Activated CD8-positive, alpha-beta T cell treated with anti-CD3 and anti-CD28 coated beads for 36 hours (primary cell): ENCODE results near the gene ZNF148. TPM values are rescaled to one million over a fixed set of nuclear protein-coding genes. Genes with fewer than 3 reads are reported as not detected.
A peak's percentile ranks its signal among the peaks of the same experiment; 100 is the strongest.

ENCODE experiments used
- ATAC-seq: fragments of 200-7000 bp; cut with Tn5 transposase; one replicate; pipeline ENCODE4 v1.10.0; 2021; ENCODE audit warnings: mild to moderate bottlenecking, moderate library complexity
- CTCF ChIA-PET: fragments of 350-600 bp; sonication (Branson Sonifier 250); formaldehyde crosslinking; loops from one replicate; lab custom pipeline; 2021; ENCODE audit warnings: antibody characterized with exemption; lab: Charles Lee
- POLR2A ChIA-PET: fragments of 350-600 bp; sonication (Branson Sonifier 250); formaldehyde crosslinking; loops from one replicate; lab custom pipeline; 2021; ENCODE audit warnings: antibody characterized with exemption; lab: Charles Lee
- DNase-seq: peaks from one replicate; pipeline ENCODE4 v3.0.0-alpha.2; 2020
- H3K27ac Mint-ChIP-seq: one replicate; pipeline ENCODE4 v1.8.0; 2021; ENCODE audit warnings: mild to moderate bottlenecking, mixed read lengths
- H3K27me3 Mint-ChIP-seq: one replicate; pipeline ENCODE4 v1.8.0; 2021; ENCODE audit warnings: mixed read lengths
- H3K36me3 Mint-ChIP-seq: one replicate; pipeline ENCODE4 v1.8.0; 2021; ENCODE audit warnings: low read depth, mixed read lengths
- H3K4me1 Mint-ChIP-seq: one replicate; pipeline ENCODE4 v1.8.0; 2021; ENCODE audit warnings: low read depth, mixed read lengths
- H3K4me3 Mint-ChIP-seq: one replicate; pipeline ENCODE4 v1.8.0; 2021; ENCODE audit warnings: mild to moderate bottlenecking, moderate library complexity, mixed read lengths
- H3K9me3 Mint-ChIP-seq: one replicate; pipeline ENCODE4 v1.8.0; 2021; ENCODE audit warnings: mixed read lengths
- CTCF ChIP-seq: fragments of 200-600 bp; IDR thresholded peaks from one replicate; pipeline ENCODE4 v1.8.0; 2022; ENCODE audit warnings: antibody characterized with exemption, mild to moderate bottlenecking
- intact Hi-C: fragments of 100-400 bp; cut with micrococcal nuclease; formaldehyde crosslinking; loops from one replicate; pipeline ENCODE4 v1.10.0; 2022
- total RNA-seq, 2 experiments: library from RNA; stranded (reverse); gene quantifications; one replicate each; pipeline ENCODE4 v1.2.3, GENCODE V29; 2021

ZNF148 gene
- total RNA-seq, 2 experiments from 2014 or later: 36.3 to 36.9 TPM

DNA sequence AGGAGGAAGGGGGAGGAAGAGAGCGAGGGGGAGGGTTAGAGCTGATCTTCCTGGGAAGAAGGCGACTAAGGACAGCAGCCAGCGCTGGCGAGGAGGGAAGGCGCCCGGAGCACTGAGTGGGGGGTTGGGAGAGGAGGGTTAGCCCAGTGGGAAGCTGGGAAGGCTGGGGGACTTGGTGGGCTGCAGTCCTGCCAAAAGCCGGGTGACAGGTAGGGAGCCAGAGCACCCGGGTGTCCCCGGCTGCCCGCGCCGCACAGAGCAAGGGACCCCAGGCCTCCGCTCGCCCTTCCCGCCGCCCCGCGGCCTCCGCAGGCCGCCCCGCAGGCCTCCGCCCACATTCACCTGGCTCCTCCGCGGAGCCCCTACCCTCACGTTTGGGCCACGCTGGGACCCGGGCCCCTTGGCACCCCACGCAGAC lies 163.0 kb downstream of the ZNF148 start:
- ATAC-seq: peak; percentile 7
- CTCF ChIA-PET: interaction anchor here (1.0 kb wide), 1 partner anchor 10 kb away, joined by 4 read pairs; no protein-coding TSS in a partner anchor
- no peaks in the 10 kb centered on the region for H3K9me3 Mint-ChIP-seq

DNA sequence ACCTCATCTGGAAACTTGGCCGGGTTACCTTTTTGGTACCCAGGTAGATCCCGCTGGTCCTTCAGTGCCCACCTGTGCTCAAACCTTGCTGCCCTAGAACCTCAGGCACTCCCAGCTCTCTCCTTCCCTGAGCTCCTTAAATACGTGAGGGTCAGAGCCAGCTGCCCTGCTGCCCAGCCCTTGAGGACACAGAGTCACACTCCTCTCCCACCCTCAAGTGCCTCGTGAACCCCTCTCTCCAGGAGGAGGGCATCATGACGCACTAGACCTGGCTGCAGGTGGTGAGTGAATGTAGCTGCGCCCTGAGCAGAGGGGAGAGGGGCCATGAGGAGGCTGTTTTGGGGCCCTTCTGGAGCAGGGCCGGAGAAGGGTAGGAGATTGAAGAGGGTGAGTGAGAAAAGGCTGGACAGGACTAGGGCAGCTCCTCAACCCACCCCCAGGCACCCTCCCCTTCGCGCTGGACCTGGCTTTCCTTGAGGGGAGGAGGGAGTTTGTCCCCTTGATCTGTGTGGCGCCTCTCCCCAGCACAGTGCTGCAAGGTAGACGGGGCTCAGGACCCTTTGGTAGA lies 163.5 kb downstream of the ZNF148 start:
- CTCF ChIA-PET: interaction anchor here (1.0 kb wide), 1 partner anchor 9 kb away, joined by 4 read pairs; no protein-coding TSS in a partner anchor
- intact Hi-C loops: no loop called here
- Mint-ChIP-seq H3K27ac (no peak overlapping the region), H3K4me1 (peaks cover 21% of the 10 kb centered on the region), H3K9me3 (no peaks in the 10 kb centered on the region), H3K4me3 (peak overlapping the region; percentile 42), H3K27me3 (peaks cover 54% of the 10 kb centered on the region), H3K36me3 (no peaks in the 10 kb centered on the region)
- ATAC-seq (no peak), DNase-seq (no peak)
- POLR2A ChIA-PET: no interaction called here
- TF ChIP-seq CTCF: no peak

More for the DNA sequence above, 163.0 kb downstream of the ZNF148 start:
- no peak for DNase-seq
- Mint-ChIP-seq H3K27ac (no peak overlapping the region), H3K4me1 (peaks cover 21% of the 10 kb centered on the region), H3K4me3 (peak overlapping the region; percentile 42), H3K27me3 (peaks cover 54% of the 10 kb centered on the region), H3K36me3 (no peaks in the 10 kb centered on the region)
- intact Hi-C loops: no loop called here
- POLR2A ChIA-PET: interaction anchor here (0.6 kb wide), 1 partner anchor 12 kb away, joined by 3 read pairs; no protein-coding TSS in a partner anchor
- TF ChIP-seq CTCF: no peak

DNA sequence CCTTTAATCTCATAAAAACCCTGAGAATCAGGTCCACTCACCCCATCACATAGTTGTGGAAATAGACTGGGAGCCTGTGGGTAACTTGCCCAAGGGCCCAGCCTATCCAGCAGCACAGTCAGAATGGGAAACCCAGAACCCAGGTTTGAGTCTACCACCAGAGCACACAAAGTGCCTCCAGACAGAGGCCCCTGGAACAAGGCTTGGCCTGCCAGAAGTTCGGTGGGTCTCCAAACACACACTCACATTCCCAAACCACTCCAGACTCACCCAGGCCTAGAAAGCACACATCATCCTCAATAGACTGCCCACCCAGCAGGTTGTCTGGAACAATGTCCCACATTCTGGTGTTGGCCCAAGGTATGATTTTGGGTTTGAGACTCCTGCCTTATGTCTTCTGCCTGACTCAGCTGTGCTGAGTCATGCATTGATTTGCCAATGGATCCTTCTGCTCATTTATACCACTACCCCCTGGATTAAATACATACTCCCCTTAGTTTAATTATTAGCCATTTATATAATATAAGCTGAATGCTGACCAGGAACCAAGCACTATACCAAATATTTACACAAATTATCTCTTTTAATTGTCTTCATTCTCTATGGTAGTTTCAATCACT lies 167.1 kb downstream of the ZNF148 start:
- no peaks in the 10 kb centered on the region for H3K36me3 Mint-ChIP-seq
- no peak overlapping the region for H3K4me3 Mint-ChIP-seq
- no peak for DNase-seq
- ChIA-PET CTCF (no interaction called here), POLR2A (no interaction called here)
- no peaks in the 10 kb centered on the region for H3K9me3 Mint-ChIP-seq
- ATAC-seq: no peak
- TF ChIP-seq CTCF: no peak
- no peak overlapping the region for H3K27ac Mint-ChIP-seq
- H3K4me1 Mint-ChIP-seq: peaks cover 4% of the 10 kb centered on the region
- H3K27me3 Mint-ChIP-seq: peaks cover 48% of the 10 kb centered on the region
- intact Hi-C loops: loop anchor here (10.0 kb wide), 1 partner anchor 283 kb away; no protein-coding TSS in a partner anchor

- intact Hi-C loops: loop anchor here (10.0 kb wide), 1 partner anchor 283 kb away; no protein-coding TSS in a partner anchor
- no peak overlapping the region for H3K4me3 Mint-ChIP-seq
- ATAC-seq: no peak
- H3K9me3 Mint-ChIP-seq: no peaks in the 10 kb centered on the region
- POLR2A ChIA-PET: no interaction called here
- peaks cover 45% of the 10 kb centered on the region for H3K27me3 Mint-ChIP-seq
- H3K36me3 Mint-ChIP-seq: no peaks in the 10 kb centered on the region
- peaks cover 4% of the 10 kb centered on the region for H3K4me1 Mint-ChIP-seq
- TF ChIP-seq CTCF: no peak
- no peak overlapping the region for H3K27ac Mint-ChIP-seq
- CTCF ChIA-PET: no interaction called here
- no peak for DNase-seq
Measured at GRCh38 chr3:125207507-125207906, 167.6 kb downstream of the ZNF148 start.

- ChIA-PET CTCF (no interaction called here), POLR2A (no interaction called here)
- Mint-ChIP-seq H3K9me3 (peaks cover 3% of the 10 kb centered on the region), H3K36me3 (no peaks in the 10 kb centered on the region), H3K4me3 (no peak overlapping the region), H3K4me1 (peaks cover 4% of the 10 kb centered on the region), H3K27me3 (peaks cover 46% of the 10 kb centered on the region), H3K27ac (no peak overlapping the region)
- no peak for TF ChIP-seq CTCF
- DNase-seq (no peak), ATAC-seq (no peak)
- intact Hi-C loops: loop anchor here (10.0 kb wide), 1 partner anchor 282 kb away; no protein-coding TSS in a partner anchor
Measured at GRCh38 chr3:125206934-125207333, 168.2 kb downstream of the ZNF148 start.
